Osteoblast (primary cell): ENCODE measurements around the gene KIF6. TPM values are rescaled to one million over a fixed set of nuclear protein-coding genes. Genes with fewer than 3 reads are reported as not detected.
A peak's percentile ranks its signal among the peaks of the same experiment; 100 is the strongest.

Source experiments
- DNase-seq: peaks from one replicate; pipeline ENCODE4 v3.0.0; 2011; ENCODE audit warnings: low spot score, mixed read lengths; ENCODE audit not compliant: insufficient read length; ENCODE audit errors: missing footprints
- H2AFZ ChIP-seq: 2 replicates; pipeline ENCODE4 v1.6.0; 2011; ENCODE audit warnings: mild to moderate bottlenecking, low read length
- H3K27ac ChIP-seq: 2 replicates; pipeline ENCODE4 v1.5.1; 2011; ENCODE audit warnings: mild to moderate bottlenecking, low read depth, low read length, moderate library complexity
- H3K27me3 ChIP-seq: 2 replicates; pipeline ENCODE4 v1.6.0; 2012; ENCODE audit warnings: mild to moderate bottlenecking, control low read depth, inconsistent platforms, low read length, moderate library complexity; ENCODE audit not compliant: insufficient read depth
- H3K36me3 ChIP-seq: 2 replicates; pipeline ENCODE4 v1.5.1; 2011; ENCODE audit warnings: mild to moderate bottlenecking, low read length, control low read depth, moderate library complexity; ENCODE audit not compliant: insufficient read depth
- H3K4me1 ChIP-seq: 2 replicates; pipeline ENCODE4 v1.5.1; 2011; ENCODE audit warnings: mild to moderate bottlenecking, low read length, control low read depth, moderate library complexity; ENCODE audit not compliant: insufficient read depth
- H3K4me2 ChIP-seq: 2 replicates; pipeline ENCODE4 v1.6.0; 2011; ENCODE audit warnings: mild to moderate bottlenecking, low read length; ENCODE audit not compliant: insufficient read depth
- H3K4me3 ChIP-seq: fragments of 200-600 bp; sonication (generic); 3 replicates; pipeline ENCODE4 v1.5.1; 2012; ENCODE audit warnings: mild to moderate bottlenecking, low read length, inconsistent platforms; ENCODE audit not compliant: insufficient read depth
- H3K79me2 ChIP-seq: 2 replicates; pipeline ENCODE4 v1.6.0; 2012; ENCODE audit warnings: mild to moderate bottlenecking, low read length, control low read depth, inconsistent platforms; ENCODE audit not compliant: insufficient read depth
- H3K9me3 ChIP-seq: 2 replicates; pipeline ENCODE4 v1.5.1; 2011; ENCODE audit warnings: low read depth, low read length, control low read depth
- H4K20me1 ChIP-seq: 2 replicates; pipeline ENCODE4 v1.6.0; 2012; ENCODE audit warnings: mild to moderate bottlenecking, low read length, control low read depth; ENCODE audit not compliant: insufficient read depth
- total RNA-seq: library from RNA; depleted of rRNA; stranded (reverse); fragments of >200 nt; gene quantifications from 2 replicates; pipeline ENCODE4 v1.2.3, GENCODE V29; 2012
- TF ChIP-seq, protein P1 (sequence below): IDR thresholded peaks from 2 replicates; pipeline ENCODE4 v1.5.1; 2011; ENCODE audit warnings: mild to moderate bottlenecking, low read depth, low read length, moderate library complexity; ENCODE audit errors: extremely low read depth

Gene KIF6
- total RNA-seq, 1 donor, result 1.4 TPM

DNA sequence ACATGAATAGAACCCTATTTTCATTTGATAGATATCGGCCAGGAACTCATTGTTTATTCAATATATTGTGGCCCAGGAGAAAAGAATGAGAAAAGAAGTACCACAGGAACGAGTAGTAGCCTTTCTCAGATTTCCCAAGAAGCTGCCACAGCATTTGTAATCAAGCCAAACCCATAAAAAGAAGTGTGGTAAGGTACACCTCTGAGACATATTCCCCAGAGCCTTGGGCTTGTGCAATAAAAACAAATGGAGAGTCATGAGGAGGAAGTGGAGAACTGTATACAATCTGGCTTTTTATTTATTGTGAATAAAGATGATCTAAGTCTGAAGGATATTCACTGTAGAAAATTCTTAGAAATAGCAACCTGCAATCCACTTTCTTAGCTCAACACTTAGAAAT, 36.7 kb downstream of the KIF6 start:
- H2AFZ ChIP-seq, result no peak overlapping the region
- no peak overlapping the region for H3K4me3 ChIP-seq
- H3K4me1 ChIP-seq, result no peaks in the 10 kb centered on the region
- TF ChIP-seq, protein P1, sequence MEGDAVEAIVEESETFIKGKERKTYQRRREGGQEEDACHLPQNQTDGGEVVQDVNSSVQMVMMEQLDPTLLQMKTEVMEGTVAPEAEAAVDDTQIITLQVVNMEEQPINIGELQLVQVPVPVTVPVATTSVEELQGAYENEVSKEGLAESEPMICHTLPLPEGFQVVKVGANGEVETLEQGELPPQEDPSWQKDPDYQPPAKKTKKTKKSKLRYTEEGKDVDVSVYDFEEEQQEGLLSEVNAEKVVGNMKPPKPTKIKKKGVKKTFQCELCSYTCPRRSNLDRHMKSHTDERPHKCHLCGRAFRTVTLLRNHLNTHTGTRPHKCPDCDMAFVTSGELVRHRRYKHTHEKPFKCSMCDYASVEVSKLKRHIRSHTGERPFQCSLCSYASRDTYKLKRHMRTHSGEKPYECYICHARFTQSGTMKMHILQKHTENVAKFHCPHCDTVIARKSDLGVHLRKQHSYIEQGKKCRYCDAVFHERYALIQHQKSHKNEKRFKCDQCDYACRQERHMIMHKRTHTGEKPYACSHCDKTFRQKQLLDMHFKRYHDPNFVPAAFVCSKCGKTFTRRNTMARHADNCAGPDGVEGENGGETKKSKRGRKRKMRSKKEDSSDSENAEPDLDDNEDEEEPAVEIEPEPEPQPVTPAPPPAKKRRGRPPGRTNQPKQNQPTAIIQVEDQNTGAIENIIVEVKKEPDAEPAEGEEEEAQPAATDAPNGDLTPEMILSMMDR, result no peak
- H3K27me3 ChIP-seq, result peaks cover 10% of the 10 kb centered on the region
- no peaks in the 10 kb centered on the region for H3K79me2 ChIP-seq
- H3K27ac ChIP-seq, result no peak overlapping the region
- DNase-seq, result no peak
- no peak overlapping the region for H3K4me2 ChIP-seq
- no peaks in the 10 kb centered on the region for H3K36me3 ChIP-seq
- H4K20me1 ChIP-seq, result no peaks in the 10 kb centered on the region
- H3K9me3 ChIP-seq, result no peaks in the 10 kb centered on the region

DNA sequence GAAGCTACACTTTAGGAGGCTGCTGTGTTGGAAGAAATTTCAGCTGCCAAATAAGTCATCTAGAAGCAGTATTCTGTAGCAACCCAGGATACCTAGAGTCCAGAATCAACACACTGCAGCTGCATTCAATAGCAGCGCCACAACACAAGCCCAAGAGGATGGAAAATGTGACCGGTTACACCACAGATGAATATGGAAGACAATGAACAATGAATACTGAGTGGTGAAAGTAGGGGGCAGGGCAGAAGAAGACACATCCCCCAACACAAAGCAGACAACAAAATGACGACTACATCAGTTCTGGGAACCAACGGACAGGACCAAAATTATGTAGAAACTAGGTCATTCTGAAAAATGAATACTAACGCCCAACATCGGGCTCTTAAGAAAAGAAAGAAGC, 38.2 kb downstream of the KIF6 start:
- Histone ChIP-seq H3K27ac (no peak overlapping the region), H2AFZ (no peak overlapping the region), H3K27me3 (peaks cover 10% of the 10 kb centered on the region), H3K79me2 (no peaks in the 10 kb centered on the region), H4K20me1 (no peaks in the 10 kb centered on the region), H3K4me3 (no peak overlapping the region), H3K4me1 (no peaks in the 10 kb centered on the region), H3K4me2 (no peak overlapping the region), H3K9me3 (no peaks in the 10 kb centered on the region), H3K36me3 (no peaks in the 10 kb centered on the region)
- DNase-seq, result no peak
- TF ChIP-seq, protein P1, result no peak

DNA sequence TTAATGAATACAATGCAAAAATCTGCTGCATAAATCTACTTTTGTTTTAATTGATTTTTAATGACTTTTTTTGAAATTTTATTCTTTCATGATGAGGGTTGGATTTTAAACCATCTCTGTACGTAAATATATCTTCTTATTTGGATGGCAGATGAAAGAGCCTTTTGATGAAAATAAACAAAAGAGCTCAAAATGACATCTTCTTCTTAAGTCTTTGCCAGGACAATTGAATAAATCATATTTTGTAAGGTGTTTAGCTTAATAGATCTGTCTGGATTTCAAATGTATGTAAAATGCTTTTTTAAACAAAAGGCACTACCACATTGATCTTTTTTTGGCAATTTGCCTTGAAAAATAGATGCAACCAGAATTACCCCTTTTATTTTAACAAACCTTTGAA, 39.3 kb downstream of the KIF6 start:
- Histone ChIP-seq H3K4me2 (no peak overlapping the region), H4K20me1 (no peaks in the 10 kb centered on the region), H3K36me3 (no peaks in the 10 kb centered on the region), H3K9me3 (no peaks in the 10 kb centered on the region), H3K27ac (no peak overlapping the region), H3K4me1 (no peaks in the 10 kb centered on the region), H3K27me3 (peaks cover 10% of the 10 kb centered on the region), H2AFZ (no peak overlapping the region), H3K4me3 (no peak overlapping the region), H3K79me2 (no peaks in the 10 kb centered on the region)
- no peak for DNase-seq
- TF ChIP-seq, protein P1, result no peak

DNA sequence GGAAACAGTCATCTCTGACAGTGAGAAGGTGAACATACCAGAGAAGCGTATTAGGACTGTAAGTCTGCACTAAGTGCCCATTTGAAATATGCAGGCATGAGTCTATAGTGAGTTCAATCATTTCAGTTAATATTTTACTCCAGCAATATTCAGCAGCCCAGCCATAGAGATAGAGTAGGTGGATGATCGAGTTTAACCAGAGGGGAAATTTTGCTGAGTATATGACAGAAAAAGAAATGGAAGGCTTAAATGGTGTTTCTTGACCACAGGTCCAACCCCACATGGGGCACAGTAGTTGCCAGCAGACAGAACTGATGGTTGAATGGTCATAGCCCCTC, 39.8 kb downstream of the KIF6 start:
- Histone ChIP-seq H3K4me3 (no peak overlapping the region), H3K9me3 (no peaks in the 10 kb centered on the region), H3K36me3 (no peaks in the 10 kb centered on the region), H3K27me3 (peaks cover 7% of the 10 kb centered on the region), H3K4me2 (no peak overlapping the region), H3K27ac (no peak overlapping the region), H4K20me1 (no peaks in the 10 kb centered on the region), H3K79me2 (no peaks in the 10 kb centered on the region), H3K4me1 (no peaks in the 10 kb centered on the region), H2AFZ (peak overlapping the region; percentile 49)
- DNase-seq, result no peak
- TF ChIP-seq, protein P1, result no peak
